GM19035 (cell line): ENCODE measurements around the gene MAP3K5.

ENCODE experiments used
- ATAC-seq: cut with Tn5 transposase; IDR thresholded peaks from one replicate; pipeline ENCODE4 v1.9.1; 2021; ENCODE audit not compliant: unreplicated experiment

MAP3K5 gene

GRCh38 chr6:136550045-136550329 is 242.3 kb downstream of the MAP3K5 start:
- peak; percentile 60 for ATAC-seq

- ATAC-seq = peak; percentile 6
These were observed 242.8 kb downstream of the MAP3K5 start for GRCh38 chr6:136549300-136550044.

- ATAC-seq = no peak
These were observed 243.5 kb downstream of the MAP3K5 start for GRCh38 chr6:136548582-136549299.

- ATAC-seq = no peak
These were observed 244.4 kb downstream of the MAP3K5 start for GRCh38 chr6:136547871-136548270.

GRCh38 chr6:136547336-136547735 is 244.9 kb downstream of the MAP3K5 start:
- no peak for ATAC-seq

GRCh38 chr6:136546331-136546730 is 245.9 kb downstream of the MAP3K5 start:
- ATAC-seq = no peak

- ATAC-seq = no peak
These were observed 248.0 kb downstream of the MAP3K5 start for GRCh38 chr6:136544326-136544725.

GRCh38 chr6:136541395-136541794 is 250.9 kb downstream of the MAP3K5 start:
- ATAC-seq = no peak

- no peak for ATAC-seq
These were observed 252.2 kb downstream of the MAP3K5 start for GRCh38 chr6:136539967-136540652.

GRCh38 chr6:136538836-136539235 is 253.4 kb downstream of the MAP3K5 start:
- no peak for ATAC-seq

GRCh38 chr6:136535880-136536650 is 256.2 kb downstream of the MAP3K5 start:
- no peak for ATAC-seq

GRCh38 chr6:136535017-136535765 is 257.1 kb downstream of the MAP3K5 start:
- ATAC-seq = no peak

- no peak for ATAC-seq
These were observed 258.0 kb downstream of the MAP3K5 start for GRCh38 chr6:136534268-136534667.

GRCh38 chr6:136533487-136533886 is 258.8 kb downstream of the MAP3K5 start:
- no peak for ATAC-seq

GRCh38 chr6:136532030-136532429 is 260.2 kb downstream of the MAP3K5 start:
- ATAC-seq = no peak

GRCh38 chr6:136529710-136530109 is 262.6 kb downstream of the MAP3K5 start:
- no peak for ATAC-seq

- no peak for ATAC-seq
These were observed 263.8 kb downstream of the MAP3K5 start for GRCh38 chr6:136528477-136528876.

- no peak for ATAC-seq
These were observed 264.4 kb downstream of the MAP3K5 start for GRCh38 chr6:136527831-136528230.

- no peak for ATAC-seq
These were observed 265.3 kb downstream of the MAP3K5 start for GRCh38 chr6:136526937-136527336.

GRCh38 chr6:136526196-136526930 is 265.9 kb downstream of the MAP3K5 start:
- no peak for ATAC-seq
